Myocyte (in vitro differentiated cells): ENCODE data around the gene ATP1B2. TPM values are rescaled to one million over a fixed set of nuclear protein-coding genes. Genes with fewer than 3 reads are reported as not detected.

Source experiments
- total RNA-seq: library from RNA; depleted of rRNA; stranded (reverse); fragments of >200 nt; gene quantifications from 2 replicates; pipeline ENCODE4 v1.2.3, GENCODE V29; 2014

Gene ATP1B2
- total RNA-seq, 1 donor from 2014 or later = not detected

Other genes starting within 250 kb of the ATP1B2 start
- gene TMEM256, start 246.8 kb upstream of the ATP1B2 start, total RNA-seq = 69.6 and 76.5 TPM in 2 replicates
- 5.7 and 7.2 TPM in 2 replicates for gene NLGN2, start 243.1 kb upstream of the ATP1B2 start, total RNA-seq
- not detected in 2 replicates for gene SPEM1, start 230.6 kb upstream of the ATP1B2 start, total RNA-seq
- not detected in 2 replicates for gene SPEM2, start 225.3 kb upstream of the ATP1B2 start, total RNA-seq
- not detected in 2 replicates for gene SPEM3, start 222.1 kb upstream of the ATP1B2 start, total RNA-seq
- 0.13 and 0.21 TPM in 2 replicates for gene TMEM102, start 215.5 kb upstream of the ATP1B2 start, total RNA-seq
- 41.7 and 89.9 TPM in 2 replicates for gene FGF11, start 211.4 kb upstream of the ATP1B2 start, total RNA-seq
- 213 and 222 TPM in 2 replicates for gene CHRNB1, start 205.9 kb upstream of the ATP1B2 start, total RNA-seq
- 32.8 and 38.0 TPM in 2 replicates for gene ZBTB4, start 171.3 kb upstream of the ATP1B2 start, total RNA-seq
- not detected in 2 replicates for gene SLC35G6, start 169.5 kb upstream of the ATP1B2 start, total RNA-seq
- 41.2 and 47.1 TPM in 2 replicates for gene POLR2A, start 166.6 kb upstream of the ATP1B2 start, total RNA-seq
- gene TNFSF12, start 101.9 kb upstream of the ATP1B2 start, total RNA-seq = 7.4 and 8.6 TPM in 2 replicates
- 0.11 TPM in 1 of 2 replicates, not detected in the other for gene TNFSF13, start 92.2 kb upstream of the ATP1B2 start, total RNA-seq
- gene SENP3, start 89.0 kb upstream of the ATP1B2 start, total RNA-seq = 93.6 and 114 TPM in 2 replicates
- 7.6 and 9.1 TPM in 2 replicates for gene CD68, start 71.3 kb upstream of the ATP1B2 start, total RNA-seq
- gene MPDU1, start 67.1 kb upstream of the ATP1B2 start, total RNA-seq = 185 and 199 TPM in 2 replicates
- 4.0 and 10.9 TPM in 2 replicates for gene SOX15, start 60.8 kb upstream of the ATP1B2 start, total RNA-seq
- gene FXR2, start 36.0 kb upstream of the ATP1B2 start, total RNA-seq = 85.2 and 85.6 TPM in 2 replicates
- 69.2 and 73.1 TPM in 2 replicates for gene SAT2, start 23.1 kb upstream of the ATP1B2 start, total RNA-seq
- gene SHBG, start 20.8 kb upstream of the ATP1B2 start, total RNA-seq = 0.43 and 1.4 TPM in 2 replicates
- 22.0 and 27.6 TPM in 2 replicates for gene TP53, start 36.6 kb downstream of the ATP1B2 start, total RNA-seq
- gene WRAP53, start 37.6 kb downstream of the ATP1B2 start, total RNA-seq = 4.4 and 4.5 TPM in 2 replicates
- gene EFNB3, start 54.3 kb downstream of the ATP1B2 start, total RNA-seq = 0.78 and 1.5 TPM in 2 replicates
- 0.11 TPM in 1 of 2 replicates, not detected in the other for gene DNAH2, start 66.8 kb downstream of the ATP1B2 start, total RNA-seq
- 3.9 and 4.5 TPM in 2 replicates for gene KDM6B, start 183.3 kb downstream of the ATP1B2 start, total RNA-seq
- gene TMEM88, start 204.1 kb downstream of the ATP1B2 start, total RNA-seq = 0.72 and 1.8 TPM in 2 replicates
- 37.7 and 54.8 TPM in 2 replicates for gene NAA38, start 206.6 kb downstream of the ATP1B2 start, total RNA-seq
- gene CYB5D1, start 207.1 kb downstream of the ATP1B2 start, total RNA-seq = 4.0 and 4.3 TPM in 2 replicates
- 104 and 140 TPM in 2 replicates for gene CHD3, start 237.9 kb downstream of the ATP1B2 start, total RNA-seq